Measurements from ENCODE around the gene PGM1.

Gene PGM1

DNA sequence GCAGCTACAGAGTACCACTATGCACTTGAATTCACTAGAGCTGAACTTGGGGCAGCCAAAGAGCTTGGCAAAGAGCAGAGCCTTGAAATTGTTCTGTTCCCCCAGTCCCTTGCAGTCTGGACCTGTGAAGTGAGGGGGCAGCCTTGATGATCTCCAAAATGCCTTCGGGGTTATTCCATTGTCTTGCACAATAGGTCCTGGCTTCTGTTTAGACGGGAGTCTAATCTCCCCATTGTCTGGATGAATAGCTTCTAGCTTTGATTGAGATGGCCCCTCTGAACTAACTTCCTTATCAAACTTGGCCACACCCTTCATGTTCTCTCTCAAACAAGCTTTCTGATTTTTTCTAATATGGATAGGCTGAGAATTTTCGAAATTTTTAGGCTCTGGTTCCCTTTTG lies 72.6 kb downstream of the PGM1 start:
- no peak for DNase-seq (ENCODE audit: low read depth, low spot score)

DNA sequence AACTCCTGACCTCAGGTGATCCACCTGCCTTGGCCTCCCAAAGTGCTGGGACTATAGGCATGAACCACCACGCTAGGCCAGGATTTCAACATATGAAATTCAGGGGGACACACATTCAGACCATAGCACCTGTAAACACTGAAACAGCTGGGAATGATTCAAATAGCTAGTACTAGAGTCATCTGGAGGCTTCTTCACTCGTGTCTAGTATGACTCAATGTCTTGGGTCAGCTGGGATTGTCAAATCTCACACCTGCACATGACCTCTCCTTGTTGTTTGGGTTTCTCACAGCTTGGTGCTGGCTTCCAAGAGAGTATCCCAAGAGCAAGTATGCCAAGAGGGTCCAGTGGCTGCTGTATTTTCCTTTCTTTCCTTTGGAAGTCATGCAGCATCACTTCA lies 75.1 kb downstream of the PGM1 start:
- no peak for DNase-seq (ENCODE audit: low read depth, low spot score)

DNA sequence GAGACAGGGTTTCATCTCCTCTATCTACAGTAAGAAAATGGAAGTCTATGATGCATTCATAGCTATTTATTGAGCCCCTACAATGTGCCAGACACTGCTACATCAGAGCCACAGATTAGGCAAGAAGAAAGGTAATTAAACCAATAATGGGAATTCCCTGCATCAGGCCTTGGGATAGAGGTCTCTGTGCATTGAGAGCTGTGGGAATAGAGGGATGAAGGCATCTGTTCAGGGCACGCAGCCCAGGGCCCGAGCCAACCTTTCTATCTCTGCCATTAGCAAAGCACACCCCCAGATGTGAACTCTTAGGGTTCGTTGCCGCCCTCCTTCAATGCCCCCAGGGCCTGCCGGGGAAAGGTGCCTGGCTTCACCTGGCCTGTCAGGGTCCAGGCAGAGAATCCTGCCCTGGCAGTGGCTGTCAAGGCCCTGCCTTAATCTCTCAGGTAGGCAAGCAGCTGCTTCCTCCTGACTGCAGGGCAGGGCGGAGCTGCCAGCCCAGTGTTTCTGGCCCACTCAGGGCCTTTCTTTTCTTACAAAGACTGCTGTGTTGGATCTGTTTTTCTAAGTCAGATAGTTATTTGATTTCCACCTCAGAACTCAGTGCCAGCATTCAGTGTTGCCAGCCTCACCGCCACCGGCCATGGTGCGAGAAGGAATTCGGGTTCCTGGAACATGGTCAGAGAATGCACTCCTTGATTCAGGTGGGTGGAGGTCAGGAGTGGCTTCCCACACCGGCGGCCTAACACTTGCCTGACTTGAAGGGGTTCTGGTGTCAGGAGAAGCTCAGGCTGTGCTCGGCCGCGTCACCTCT lies 76.1 kb downstream of the PGM1 start:
- no peak for DNase-seq (ENCODE audit: low read depth, low spot score)

DNA sequence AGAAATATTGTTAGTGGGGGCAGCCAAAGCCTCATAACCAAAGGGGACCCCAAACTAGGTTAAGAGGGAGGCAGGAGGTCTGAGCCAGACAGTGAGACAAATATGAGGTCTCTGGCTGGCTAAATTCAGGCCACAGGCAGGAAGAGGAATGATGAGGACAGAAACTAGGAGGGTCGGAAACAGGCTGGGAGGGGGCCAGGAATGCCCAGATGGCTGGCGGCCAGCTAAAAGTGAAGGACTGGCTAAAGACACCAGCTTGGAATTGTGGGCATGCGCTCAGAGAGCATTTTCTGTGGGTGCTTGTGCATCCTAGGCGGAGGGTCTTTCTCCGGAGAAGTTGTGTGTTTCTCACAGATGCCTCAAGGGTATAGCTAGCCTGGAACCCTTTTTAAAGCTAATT lies 77.0 kb downstream of the PGM1 start:
- no peak for DNase-seq (ENCODE audit: low read depth, low spot score)

DNA sequence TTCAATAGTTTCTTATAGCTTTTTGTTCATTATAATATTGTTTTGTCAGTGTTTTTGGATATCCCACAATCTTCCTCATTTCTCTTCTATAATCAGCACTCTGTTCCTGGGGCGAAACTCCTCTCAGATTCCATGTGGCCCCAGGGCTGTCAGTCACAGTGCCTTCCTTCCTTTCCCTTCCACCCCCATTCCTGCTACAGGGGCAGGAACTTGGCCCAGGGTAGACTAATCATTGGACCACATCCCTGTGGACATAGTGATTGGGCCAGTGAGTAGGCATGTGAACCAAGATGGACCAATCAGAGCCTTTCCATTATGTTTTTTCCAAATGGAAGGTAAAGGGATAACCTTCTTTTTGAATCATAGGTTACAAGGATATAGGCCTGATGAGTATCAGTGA lies 78.3 kb downstream of the PGM1 start:
- DNase-seq (ENCODE audit: low read depth, low spot score) = no peak

DNA sequence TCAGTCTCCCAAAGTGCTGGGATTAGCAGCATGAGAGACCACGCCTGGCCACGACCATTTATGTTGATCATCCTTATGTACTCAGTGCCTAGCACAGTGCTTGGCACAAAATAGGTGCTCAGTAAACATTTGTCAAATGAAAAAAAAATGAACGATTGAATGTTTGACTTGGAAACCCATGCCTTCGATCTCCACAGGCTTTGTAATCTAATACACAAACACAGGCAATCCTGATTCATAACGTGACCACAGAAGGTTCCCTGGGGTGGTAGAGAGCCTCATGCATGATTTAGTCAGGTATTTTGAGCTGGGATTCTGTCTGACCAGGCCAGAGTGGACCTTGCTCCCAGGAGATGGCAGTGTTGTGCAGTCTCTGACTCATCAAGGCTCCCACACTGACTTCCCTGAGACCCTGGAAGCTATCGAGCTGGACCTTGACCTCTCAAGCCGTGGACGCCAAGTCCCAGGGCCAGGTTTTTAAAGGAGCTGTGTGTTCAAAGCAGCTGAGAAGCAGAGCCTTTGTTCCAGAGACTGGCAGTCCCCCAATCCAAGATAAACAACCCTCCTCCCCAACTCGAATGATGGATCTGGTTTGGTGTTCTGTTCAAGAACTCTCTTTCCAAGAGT lies 81.1 kb downstream of the PGM1 start:
- no peak for DNase-seq (ENCODE audit: low read depth, low spot score)

DNA sequence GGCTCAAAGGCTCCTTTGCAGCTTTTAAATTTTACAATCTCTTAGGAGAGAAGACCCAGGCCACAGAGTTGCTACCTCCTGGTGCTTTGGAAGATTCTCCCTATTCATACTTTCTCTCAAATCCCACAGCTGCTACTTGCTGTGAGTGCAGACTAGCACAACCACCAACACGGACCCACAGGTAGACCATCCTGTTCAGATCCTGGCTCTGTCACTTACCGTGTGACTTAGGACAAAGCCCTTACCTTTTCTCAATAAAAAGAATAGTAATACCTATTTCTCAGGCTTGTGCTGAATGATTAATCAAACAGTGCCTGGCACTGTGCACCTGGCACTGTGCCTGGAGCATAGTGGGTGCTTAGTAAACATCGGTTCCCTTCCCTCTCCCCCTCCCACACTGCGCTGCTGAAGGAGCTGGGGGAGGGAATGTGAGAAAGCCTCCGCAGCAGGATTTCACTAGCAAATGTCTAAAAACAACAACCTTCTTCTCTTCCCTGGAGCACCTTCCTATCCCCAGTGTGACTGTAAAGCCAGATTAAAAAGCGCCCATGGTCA lies 81.7 kb downstream of the PGM1 start:
- DNase-seq (ENCODE audit: low read depth, low spot score) = no peak

DNA sequence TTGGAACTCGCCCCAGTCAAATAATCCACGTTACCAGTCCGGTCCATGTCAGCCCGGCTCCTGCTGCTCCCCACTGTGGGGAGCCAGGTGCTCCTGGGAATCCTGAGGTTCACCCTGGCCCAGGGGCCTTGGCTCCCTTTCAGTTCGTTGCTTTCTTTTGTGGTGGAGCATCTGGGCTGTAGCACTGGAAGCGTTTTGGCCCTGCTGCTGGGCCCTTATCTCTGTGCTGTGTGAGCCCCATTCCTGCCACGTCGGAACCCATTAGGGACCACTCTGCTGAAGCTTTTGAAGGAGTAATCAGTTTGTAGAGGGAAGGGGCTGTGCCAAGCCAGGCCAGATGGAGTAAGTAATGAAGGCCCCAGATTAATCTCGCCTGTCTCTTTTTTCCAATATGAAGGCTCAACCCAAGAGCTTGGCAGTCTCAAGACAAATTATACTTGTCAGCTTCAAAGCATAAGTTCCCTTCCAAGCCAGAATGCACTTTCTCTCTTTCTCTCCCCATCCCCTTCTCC lies 82.3 kb downstream of the PGM1 start:
- no peak for DNase-seq (ENCODE audit: low read depth, low spot score)

DNA sequence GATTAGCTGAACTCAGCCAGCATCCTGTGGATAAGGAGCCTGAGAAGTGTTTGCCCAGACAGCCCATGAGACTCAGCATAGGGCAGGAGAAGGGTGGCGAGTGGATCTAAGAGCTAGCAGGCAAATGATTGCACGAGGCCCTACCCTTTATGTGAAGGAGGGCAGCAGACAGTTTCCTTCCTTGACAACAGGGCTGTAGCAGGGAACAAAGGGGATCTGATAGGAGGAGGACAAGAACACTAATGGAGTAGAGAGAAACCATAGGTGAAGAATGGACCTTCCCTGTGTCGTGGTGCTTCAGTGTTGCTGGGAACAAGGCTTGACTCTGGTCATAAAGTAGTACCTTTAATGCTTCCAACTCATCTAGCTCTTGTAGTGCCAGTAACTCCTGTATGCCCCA lies 84.3 kb downstream of the PGM1 start:
- no peak for DNase-seq (ENCODE audit: low read depth, low spot score)

DNA sequence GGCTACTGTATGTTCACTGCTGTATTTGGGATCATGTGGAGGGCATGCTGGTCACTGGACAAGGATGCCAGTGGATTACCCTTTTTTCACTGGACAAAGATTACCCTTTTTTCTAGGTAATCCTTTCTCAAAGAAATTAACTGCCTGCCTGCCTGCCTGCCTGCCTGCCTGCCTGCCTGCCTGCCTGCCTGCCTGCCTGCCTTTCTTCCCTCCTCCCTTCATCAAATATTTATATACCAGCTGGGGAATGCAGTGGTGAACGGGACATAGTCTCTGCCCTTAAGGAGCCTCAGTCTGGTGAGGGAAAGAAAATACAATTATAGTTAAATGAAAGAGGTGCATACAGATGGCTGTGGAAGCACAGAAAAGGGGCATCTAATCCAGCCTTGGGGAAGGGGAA lies 85.0 kb downstream of the PGM1 start:
- no peak for DNase-seq (ENCODE audit: low read depth, low spot score)

DNA sequence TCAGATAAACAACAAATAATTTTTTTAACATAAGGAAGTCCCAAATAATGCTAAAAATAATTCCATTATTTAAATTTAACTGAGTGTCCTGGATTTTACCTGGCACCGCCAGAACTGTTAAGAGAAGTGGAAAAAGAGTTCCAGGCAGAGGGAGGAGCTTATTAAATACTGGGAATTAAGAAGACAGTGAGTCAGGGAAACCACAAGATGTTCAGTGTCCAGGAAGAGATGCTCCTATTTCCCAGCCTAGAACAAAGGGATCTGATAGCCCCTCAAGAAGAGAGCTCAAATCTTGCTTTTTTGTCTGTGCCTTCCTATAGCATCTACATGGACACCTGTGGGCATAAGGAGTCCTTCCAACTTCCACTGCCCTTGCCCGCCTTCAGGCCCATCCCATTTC lies 85.9 kb downstream of the PGM1 start:
- no peak for DNase-seq (ENCODE audit: low read depth, low spot score)

DNA sequence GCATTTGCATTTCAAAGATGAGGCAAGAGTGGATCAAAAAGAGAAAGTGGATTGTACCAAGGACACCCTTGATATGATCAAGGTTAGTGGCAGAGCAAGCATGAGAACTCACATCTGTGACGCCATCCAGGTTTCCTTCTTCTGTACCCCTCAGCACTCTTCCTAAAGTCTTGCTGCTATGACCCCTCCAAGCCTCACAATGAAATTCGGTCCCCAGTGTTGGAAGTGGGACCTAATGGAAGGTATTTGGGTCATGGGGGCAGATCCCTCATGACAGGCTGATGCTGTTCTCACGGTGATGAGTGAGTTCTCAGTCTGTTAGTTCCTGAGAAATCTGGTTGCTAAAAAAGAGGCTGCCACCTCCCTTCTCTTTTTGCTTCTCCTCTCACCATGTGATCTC lies 86.4 kb downstream of the PGM1 start:
- DNase-seq (ENCODE audit: low read depth, low spot score) = no peak

DNA sequence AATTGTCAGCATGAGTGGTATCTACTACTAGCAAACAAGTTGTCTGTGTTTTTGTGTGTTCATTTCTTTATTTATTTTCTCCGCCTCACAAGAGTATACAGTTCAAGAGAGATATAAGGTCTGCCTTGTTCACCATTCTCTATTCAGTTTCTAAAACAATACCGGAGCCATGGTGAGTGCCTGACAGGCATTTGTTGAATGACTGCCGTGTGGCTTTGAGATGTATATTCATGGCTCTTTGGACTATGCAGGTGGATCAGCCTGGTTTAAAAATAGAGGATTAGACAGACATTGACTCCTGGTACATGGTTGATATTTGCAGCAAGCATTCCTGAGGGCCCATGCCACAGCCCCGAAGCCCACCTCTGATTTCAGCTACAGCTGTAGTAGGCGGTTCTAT lies 89.7 kb downstream of the PGM1 start:
- no peak for DNase-seq (ENCODE audit: low read depth, low spot score)

DNA sequence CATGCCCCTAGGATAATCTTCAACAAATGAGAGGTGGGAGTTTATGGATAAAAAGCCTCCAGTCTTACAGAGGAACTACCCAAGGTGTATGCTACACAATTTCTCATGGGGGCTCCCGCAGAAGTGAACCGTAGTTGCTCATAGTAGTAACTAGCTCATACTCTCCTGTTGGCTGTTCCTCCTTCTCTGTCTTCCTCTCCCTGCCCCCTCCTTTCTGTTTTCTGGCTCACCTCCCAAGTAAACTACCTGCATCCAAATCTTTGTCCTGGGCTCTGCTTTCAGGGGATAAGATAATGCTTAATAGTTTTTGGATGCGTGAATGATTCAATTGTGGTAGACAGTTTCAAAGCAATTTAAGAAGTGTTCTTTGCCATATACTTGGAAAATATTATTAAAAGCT lies 90.5 kb downstream of the PGM1 start:
- DNase-seq (ENCODE audit: low read depth, low spot score) = no peak

DNA sequence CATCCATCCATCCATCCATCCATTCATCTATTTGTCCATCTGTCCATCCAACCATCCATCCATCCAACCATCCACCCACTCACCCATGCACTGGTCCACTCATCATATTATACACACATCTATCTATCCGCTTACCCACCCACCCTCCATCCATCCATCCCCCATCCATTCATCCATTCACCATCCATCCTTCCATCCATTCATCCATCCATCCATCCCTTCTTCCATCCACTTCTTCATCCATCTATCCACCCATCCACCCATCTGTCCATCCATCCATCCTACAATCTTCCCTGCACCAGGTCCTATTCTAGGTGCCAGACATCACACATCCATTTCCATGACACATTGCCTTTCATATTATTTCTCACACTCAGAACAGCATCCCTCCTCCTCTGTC lies 93.5 kb downstream of the PGM1 start:
- DNase-seq (ENCODE audit: low read depth, low spot score) = no peak

DNA sequence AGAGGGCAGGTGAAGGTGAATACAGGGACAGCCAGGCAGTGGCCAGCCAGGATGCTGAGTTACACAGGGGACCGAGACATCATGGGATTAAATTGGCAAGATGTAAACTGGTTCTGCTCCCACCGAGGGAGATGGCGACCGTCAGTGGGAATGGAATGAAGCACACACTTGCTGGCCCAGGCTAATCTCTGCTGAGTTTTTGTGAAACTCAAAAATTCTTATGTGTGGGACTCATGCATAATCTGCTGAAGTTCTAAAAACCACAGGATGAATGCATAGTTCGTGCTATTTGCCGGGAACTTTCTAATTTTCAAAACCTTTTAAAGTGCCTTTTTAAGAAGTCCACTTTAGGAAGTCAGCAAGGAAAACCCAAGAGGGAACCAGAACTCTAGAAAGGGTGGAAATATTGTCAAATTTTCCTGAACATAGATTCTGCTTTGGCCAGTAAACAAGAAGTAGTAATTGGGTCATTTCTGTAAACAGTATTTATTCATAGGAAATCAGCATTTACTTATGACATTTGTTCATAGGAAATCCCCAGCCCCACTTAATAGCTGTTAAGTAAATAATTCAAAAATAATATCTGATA lies 95.2 kb downstream of the PGM1 start:
- DNase-seq (ENCODE audit: low read depth, low spot score) = no peak

DNA sequence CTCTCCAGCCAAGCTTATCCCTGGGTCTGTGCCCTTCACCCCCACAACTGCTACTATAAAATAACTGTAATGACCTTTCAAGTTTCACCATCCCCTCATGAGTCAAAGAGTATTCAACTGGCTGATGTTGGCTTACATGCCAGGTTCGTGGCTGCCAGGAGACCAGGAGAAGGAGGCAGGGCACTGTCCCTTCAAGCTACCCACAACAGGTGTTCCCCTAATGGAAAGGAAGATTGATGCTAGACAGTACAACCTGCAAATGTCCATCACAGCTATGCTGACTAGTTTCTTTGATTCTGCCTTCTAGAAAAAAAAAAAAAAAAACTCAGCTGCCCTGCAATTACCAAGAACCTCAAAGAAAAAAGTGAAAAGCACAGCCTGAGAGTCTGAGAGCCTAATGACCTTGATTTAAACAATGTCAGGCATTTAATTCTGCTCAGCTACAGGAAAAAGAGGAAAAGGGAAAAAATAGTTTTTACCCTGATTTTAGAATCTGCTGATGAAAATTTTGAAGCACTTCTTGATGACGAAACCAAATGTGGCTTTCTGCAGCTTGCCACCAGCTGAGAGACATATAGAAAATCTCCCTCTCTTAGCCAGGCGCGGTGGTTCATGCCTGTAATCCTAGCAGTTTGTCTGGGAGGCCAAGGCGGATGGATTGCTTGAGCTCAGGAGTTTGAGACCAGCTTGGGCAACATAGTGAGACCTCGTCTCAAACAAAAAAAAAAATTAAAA lies 97.9 kb downstream of the PGM1 start:
- no peak for DNase-seq (ENCODE audit: low read depth, low spot score)

DNA sequence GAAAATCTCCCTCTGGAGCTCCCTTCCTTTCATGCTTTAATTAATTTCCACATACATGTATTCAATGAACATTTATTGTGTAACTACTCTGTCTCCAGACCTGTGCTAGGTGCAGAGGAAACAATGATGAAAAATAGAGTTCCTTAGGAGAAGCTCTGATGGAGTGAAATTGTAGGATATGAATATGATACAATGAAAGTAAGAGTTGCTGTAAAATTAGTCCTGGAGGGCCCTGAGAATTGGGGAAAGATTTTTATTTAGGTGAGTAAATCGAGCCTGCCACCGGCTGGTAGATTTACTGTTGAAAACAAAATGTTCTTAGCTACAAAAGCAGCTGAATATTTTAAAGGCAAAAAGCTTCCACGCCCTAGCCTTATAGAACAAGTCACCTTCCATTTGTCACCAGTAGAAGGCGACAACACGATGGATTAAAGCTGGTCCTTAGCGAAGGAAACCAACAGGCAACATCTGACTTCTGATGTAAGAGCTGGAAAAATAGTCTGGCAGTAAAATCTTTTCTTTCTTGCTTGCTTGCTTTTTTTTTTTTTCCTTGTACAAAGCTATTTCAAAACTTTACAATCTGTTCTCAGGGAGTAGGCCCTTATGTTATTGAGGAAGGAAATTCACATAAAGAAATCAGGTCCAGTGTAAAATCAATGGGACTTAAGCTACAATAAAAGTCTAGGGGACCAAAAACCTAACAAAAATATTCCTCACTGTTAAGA lies 98.7 kb downstream of the PGM1 start:
- no peak for DNase-seq (ENCODE audit: low read depth, low spot score)

DNA sequence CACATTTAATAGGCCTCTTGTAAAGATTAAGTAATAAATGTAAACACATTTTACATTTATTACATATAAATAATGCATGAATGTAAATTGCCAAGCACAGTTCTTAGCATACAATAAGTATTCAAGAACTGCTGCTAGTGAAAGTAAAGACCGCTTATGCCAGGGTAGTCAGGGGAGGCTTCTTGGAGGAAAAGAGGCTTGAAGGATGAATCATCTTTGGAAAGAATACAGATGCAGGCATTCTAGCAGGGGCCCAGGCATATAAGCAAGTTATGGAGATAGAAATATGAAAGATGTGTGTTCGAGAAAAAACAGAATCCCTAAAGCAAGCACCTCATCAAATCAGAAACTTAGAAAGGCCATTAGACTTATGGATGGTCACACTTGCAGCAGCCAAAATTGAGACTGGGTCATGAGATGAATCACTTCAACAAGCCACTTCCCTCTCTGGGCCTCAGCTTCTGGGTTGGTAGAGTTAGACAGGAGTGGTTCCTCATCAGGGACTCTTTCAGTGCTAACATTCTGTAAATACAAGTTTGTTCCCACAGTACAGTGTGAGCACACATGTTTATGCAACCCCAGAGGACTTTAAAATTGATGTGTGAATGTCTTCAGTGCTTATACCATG lies 100.8 kb downstream of the PGM1 start:
- no peak for DNase-seq (ENCODE audit: low read depth, low spot score)

DNA sequence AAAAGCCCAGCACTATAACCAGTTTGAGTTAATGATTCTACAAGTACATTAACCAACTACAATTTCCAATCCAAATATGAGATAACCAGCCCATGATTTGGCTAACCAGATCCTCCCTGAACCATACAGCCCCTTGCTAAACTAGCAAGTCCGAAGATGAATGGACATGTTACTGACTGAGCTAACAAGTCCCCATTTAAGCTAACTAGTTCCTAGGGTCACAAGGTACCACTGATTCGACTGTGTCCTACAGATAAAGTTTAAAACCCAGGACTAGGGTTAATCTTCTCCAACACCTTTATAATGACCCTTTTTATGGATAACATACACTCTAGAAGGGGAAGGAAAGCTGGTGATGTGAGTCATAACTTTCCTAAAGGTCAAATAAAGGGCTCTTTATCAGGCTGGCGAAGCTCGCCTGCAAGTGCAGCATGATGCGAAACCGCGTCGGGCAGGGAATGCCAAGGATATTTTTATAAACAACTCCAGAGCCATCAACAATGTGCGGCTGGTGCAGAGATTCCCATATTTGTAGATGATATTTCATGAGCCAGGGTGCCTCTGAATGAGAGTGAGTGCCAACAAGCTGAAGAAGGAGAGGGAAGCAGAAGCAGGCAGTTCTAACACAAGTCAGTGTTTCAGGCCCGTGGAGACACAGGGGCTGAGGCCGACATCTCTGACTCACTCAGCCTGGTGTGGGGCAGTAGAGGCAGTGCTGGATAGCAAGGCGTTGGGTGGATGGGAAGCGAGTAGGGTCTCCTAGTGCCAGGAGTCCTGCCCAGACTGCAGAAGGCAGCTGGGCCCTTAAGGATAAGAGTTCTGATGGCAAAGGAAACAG lies 105.0 kb downstream of the PGM1 start:
- no peak for DNase-seq (ENCODE audit: low read depth, low spot score)
